ENCODE data around the gene ZCCHC24. TPM values are rescaled to one million over a fixed set of nuclear protein-coding genes. Genes with fewer than 3 reads are reported as not detected.
A peak's percentile ranks its signal among the peaks of the same experiment; 100 is the strongest.

The ZCCHC24 gene
- total and polyA plus RNA-seq, 9 donors = 21.6 to 92.1 (median 58.3) TPM

GRCh38 chr10:79427965-79428364 is 17.5 kb downstream of the ZCCHC24 start:
- DNase-seq = no peak
- WGBS, 3 donors = 97 to 98% (median 98%) methylated on average over 3 of the region's 3 CpGs
- no peak overlapping the region for H3K4me3 ChIP-seq
- peaks cover 27% of the 10 kb centered on the region for H3K4me1 ChIP-seq (ENCODE audit: insufficient read depth)
- TF ChIP-seq POLR2A (IDR thresholded peaks at IDR 0.05) = no peak
- TF ChIP-seq EP300 (IDR thresholded peaks at IDR 0.05) = no peak
- no peak for TF ChIP-seq CTCF (IDR thresholded peaks at IDR 0.05)
- H3K27ac ChIP-seq = no peak overlapping the region
- intact Hi-C loops (cut with DNase I) = no loop called here
- H3K27me3 ChIP-seq = no peaks in the 10 kb centered on the region
- H3K9me3 ChIP-seq = no peaks in the 10 kb centered on the region
- no peaks in the 10 kb centered on the region for H3K36me3 ChIP-seq

- intact Hi-C loops (cut with DNase I) = no loop called here
- Histone ChIP-seq H3K9me3 (no peaks in the 10 kb centered on the region), H3K27ac (peak overlapping the region in 1 of 2 donors; percentile 65), H3K4me3 (no peak overlapping the region), H3K36me3 (no peaks in the 10 kb centered on the region), H3K27me3 (no peaks in the 10 kb centered on the region), H3K4me1 (ENCODE audit: insufficient read depth) (peaks cover 27% of the 10 kb centered on the region)
- TF ChIP-seq EP300 (IDR thresholded peaks at IDR 0.05) (no peak), CTCF (IDR thresholded peaks at IDR 0.05) (no peak), POLR2A (IDR thresholded peaks at IDR 0.05) (no peak)
- DNase-seq = no peak
- 54 to 60% (median 57%) methylated on average over 5 of the region's 5 CpGs for WGBS, 3 donors
These were observed 20.3 kb downstream of the ZCCHC24 start for GRCh38 chr10:79425074-79425532.

- Histone ChIP-seq H3K36me3 (no peaks in the 10 kb centered on the region), H3K27me3 (no peaks in the 10 kb centered on the region), H3K4me3 (no peak overlapping the region), H3K9me3 (no peaks in the 10 kb centered on the region), H3K4me1 (ENCODE audit: insufficient read depth) (peaks cover 27% of the 10 kb centered on the region), H3K27ac (peak overlapping the region in 1 of 2 donors; percentile 65)
- DNase-seq = peak; percentile 71 to 76 (median 75)
- intact Hi-C loops (cut with DNase I) = no loop called here
- TF ChIP-seq CTCF (IDR thresholded peaks at IDR 0.05) (no peak), EP300 (IDR thresholded peaks at IDR 0.05) (no peak), POLR2A (IDR thresholded peaks at IDR 0.05) (no peak)
- 40 to 48% (median 43%) methylated on average over 11 of the region's 11 CpGs for WGBS, 3 donors
These were observed 21.0 kb downstream of the ZCCHC24 start for GRCh38 chr10:79424221-79425073.

GRCh38 chr10:79422178-79422892 is 23.1 kb downstream of the ZCCHC24 start:
- H3K27me3 ChIP-seq = no peaks in the 10 kb centered on the region
- no peak for TF ChIP-seq CTCF (IDR thresholded peaks at IDR 0.05)
- no peak for TF ChIP-seq POLR2A (IDR thresholded peaks at IDR 0.05)
- no peak for TF ChIP-seq EP300 (IDR thresholded peaks at IDR 0.05)
- H3K9me3 ChIP-seq = no peaks in the 10 kb centered on the region
- peak overlapping the region; percentile 2 to 84 for H3K27ac ChIP-seq
- no peak overlapping the region for H3K4me3 ChIP-seq
- H3K36me3 ChIP-seq = no peaks in the 10 kb centered on the region
- 12 to 19% (median 18%) methylated on average over 9 of the region's 9 CpGs for WGBS, 3 donors
- H3K4me1 ChIP-seq (ENCODE audit: insufficient read depth) = peaks cover 27% of the 10 kb centered on the region
- DNase-seq = peak in 4 of 5 donors; percentile 69 to 78 (median 71)
- intact Hi-C loops (cut with DNase I) = no loop called here
